Neural cell (in vitro differentiated cells): ENCODE results near the gene TMEM151A.

Source experiments
- EZH2 ChIP-seq: fragments of 200-600, 300-800 bp; shearing (Covaris generic), sonication (generic); IDR thresholded peaks from 2 replicates; pipeline ENCODE4 v1.6.1; 2014; ENCODE audit warnings: antibody characterized with exemption, low read length, borderline replicate concordance, mild to moderate bottlenecking; ENCODE audit not compliant: insufficient read depth, poor library complexity, severe bottlenecking
- MXI1 ChIP-seq: fragments of 450-650 bp; conservative IDR thresholded peaks from 2 replicates; pipeline ENCODE4 v1.6.1; 2014; ENCODE audit warnings: antibody characterized with exemption, mild to moderate bottlenecking; ENCODE audit not compliant: poor library complexity, severe bottlenecking
- POLR2AphosphoS5 ChIP-seq: IDR thresholded peaks from 2 replicates; pipeline ENCODE4 v1.6.1; 2012
- RAD21 ChIP-seq: fragments of 450-650 bp; conservative IDR thresholded peaks from 2 replicates; pipeline ENCODE4 v1.6.1; 2014; ENCODE audit warnings: antibody characterized with exemption, mild to moderate bottlenecking, moderate library complexity
- SMC3 ChIP-seq: fragments of 450-650 bp; conservative IDR thresholded peaks from 2 replicates; pipeline ENCODE4 v1.6.1; 2014; ENCODE audit warnings: antibody characterized with exemption, mild to moderate bottlenecking, moderate library complexity; ENCODE audit not compliant: poor library complexity
- TAF1 ChIP-seq: IDR thresholded peaks from 2 replicates; pipeline ENCODE4 v1.6.1; 2012; ENCODE audit warnings: low read depth
- TF ChIP-seq, protein P1 (sequence below): fragments of 450-650 bp; IDR thresholded peaks from 2 replicates; pipeline ENCODE4 v1.5.1; 2014; ENCODE audit warnings: antibody characterized with exemption, mild to moderate bottlenecking, moderate library complexity; ENCODE audit not compliant: poor library complexity, severe bottlenecking
- TF ChIP-seq, protein P2 (sequence below): IDR thresholded peaks from 2 replicates; pipeline ENCODE4 v1.6.1; 2012; ENCODE audit warnings: borderline replicate concordance

DNA sequence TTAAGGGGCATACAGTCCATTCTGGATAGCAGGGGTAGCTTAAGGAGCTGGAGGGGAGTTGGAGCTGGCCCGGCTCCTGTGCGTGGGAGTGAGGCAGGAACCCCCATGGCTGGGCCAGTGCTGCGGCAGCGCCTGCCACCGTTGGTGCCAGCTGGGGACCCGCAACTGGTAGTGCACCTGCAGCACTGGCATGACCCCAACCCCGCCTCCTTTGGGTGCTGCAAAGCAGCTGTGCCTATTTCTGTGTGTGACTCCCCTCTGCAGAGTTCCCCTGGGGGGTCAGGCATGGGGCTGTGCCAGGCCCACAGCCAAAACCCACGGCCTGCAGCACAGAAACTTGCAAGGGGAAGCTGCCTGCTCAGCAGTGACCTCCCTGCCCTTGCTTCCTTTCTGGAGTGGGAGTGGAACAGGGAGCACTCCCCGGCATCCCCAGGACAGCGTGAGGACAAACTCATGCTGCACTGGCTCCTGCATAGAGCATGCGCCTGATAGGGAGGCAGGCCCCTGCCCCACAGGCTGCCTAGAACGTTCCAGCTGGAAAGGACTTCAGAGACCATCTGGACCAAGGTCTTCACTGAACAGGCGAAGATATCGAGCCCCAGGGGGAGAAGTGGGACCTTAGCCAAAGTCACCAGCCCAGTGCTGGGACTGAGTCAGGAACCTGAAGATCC is 49.5 kb upstream of the TMEM151A start:
- TF ChIP-seq, protein P1, sequence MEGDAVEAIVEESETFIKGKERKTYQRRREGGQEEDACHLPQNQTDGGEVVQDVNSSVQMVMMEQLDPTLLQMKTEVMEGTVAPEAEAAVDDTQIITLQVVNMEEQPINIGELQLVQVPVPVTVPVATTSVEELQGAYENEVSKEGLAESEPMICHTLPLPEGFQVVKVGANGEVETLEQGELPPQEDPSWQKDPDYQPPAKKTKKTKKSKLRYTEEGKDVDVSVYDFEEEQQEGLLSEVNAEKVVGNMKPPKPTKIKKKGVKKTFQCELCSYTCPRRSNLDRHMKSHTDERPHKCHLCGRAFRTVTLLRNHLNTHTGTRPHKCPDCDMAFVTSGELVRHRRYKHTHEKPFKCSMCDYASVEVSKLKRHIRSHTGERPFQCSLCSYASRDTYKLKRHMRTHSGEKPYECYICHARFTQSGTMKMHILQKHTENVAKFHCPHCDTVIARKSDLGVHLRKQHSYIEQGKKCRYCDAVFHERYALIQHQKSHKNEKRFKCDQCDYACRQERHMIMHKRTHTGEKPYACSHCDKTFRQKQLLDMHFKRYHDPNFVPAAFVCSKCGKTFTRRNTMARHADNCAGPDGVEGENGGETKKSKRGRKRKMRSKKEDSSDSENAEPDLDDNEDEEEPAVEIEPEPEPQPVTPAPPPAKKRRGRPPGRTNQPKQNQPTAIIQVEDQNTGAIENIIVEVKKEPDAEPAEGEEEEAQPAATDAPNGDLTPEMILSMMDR, result no peak
- no peak for TF ChIP-seq POLR2AphosphoS5
- TF ChIP-seq, protein P2, sequence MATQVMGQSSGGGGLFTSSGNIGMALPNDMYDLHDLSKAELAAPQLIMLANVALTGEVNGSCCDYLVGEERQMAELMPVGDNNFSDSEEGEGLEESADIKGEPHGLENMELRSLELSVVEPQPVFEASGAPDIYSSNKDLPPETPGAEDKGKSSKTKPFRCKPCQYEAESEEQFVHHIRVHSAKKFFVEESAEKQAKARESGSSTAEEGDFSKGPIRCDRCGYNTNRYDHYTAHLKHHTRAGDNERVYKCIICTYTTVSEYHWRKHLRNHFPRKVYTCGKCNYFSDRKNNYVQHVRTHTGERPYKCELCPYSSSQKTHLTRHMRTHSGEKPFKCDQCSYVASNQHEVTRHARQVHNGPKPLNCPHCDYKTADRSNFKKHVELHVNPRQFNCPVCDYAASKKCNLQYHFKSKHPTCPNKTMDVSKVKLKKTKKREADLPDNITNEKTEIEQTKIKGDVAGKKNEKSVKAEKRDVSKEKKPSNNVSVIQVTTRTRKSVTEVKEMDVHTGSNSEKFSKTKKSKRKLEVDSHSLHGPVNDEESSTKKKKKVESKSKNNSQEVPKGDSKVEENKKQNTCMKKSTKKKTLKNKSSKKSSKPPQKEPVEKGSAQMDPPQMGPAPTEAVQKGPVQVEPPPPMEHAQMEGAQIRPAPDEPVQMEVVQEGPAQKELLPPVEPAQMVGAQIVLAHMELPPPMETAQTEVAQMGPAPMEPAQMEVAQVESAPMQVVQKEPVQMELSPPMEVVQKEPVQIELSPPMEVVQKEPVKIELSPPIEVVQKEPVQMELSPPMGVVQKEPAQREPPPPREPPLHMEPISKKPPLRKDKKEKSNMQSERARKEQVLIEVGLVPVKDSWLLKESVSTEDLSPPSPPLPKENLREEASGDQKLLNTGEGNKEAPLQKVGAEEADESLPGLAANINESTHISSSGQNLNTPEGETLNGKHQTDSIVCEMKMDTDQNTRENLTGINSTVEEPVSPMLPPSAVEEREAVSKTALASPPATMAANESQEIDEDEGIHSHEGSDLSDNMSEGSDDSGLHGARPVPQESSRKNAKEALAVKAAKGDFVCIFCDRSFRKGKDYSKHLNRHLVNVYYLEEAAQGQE, result no peak
- TF ChIP-seq RAD21, result no peak
- TF ChIP-seq SMC3, result no peak
- no peak for TF ChIP-seq TAF1
- no peak for TF ChIP-seq EZH2
- no peak for TF ChIP-seq MXI1
